GM18517 (cell line): ENCODE results near the gene RIMS4.

ENCODE experiments used
- ATAC-seq: cut with Tn5 transposase; IDR thresholded peaks from one replicate; pipeline ENCODE4 v1.9.1; 2021; ENCODE audit warnings: mild to moderate bottlenecking, moderate library complexity; ENCODE audit not compliant: unreplicated experiment

The RIMS4 gene

GRCh38 chr20:44796758-44797457, 13.4 kb downstream of the RIMS4 start:
- ATAC-seq = no peak

GRCh38 chr20:44796311-44796710, 14.0 kb downstream of the RIMS4 start:
- no peak for ATAC-seq

GRCh38 chr20:44795836-44796235, 14.5 kb downstream of the RIMS4 start:
- ATAC-seq = no peak

DNA sequence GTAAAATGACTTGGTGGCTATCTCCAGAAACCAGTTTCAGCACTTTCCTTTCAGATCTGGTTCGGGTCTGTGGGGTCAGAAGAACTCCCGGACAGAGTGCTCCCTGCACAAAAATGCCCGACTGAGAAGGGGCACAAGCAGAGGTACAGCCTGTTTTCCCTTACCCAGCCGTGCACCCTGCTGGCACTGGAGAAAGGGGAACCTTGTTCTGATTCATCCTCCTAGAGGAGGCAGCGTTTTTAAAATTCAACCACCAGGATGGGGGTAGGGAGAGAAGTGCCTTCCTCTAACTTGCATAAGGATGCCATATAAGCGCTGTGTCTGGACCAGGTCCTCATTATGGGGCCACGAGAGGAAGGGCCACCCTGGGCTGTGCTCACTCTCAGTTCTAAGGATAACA, 17.6 kb downstream of the RIMS4 start:
- no peak for ATAC-seq

GRCh38 chr20:44790638-44791393, 19.5 kb downstream of the RIMS4 start:
- ATAC-seq = no peak

- ATAC-seq = no peak
Observed at GRCh38 chr20:44788706-44789456, 21.5 kb downstream of the RIMS4 start.

DNA sequence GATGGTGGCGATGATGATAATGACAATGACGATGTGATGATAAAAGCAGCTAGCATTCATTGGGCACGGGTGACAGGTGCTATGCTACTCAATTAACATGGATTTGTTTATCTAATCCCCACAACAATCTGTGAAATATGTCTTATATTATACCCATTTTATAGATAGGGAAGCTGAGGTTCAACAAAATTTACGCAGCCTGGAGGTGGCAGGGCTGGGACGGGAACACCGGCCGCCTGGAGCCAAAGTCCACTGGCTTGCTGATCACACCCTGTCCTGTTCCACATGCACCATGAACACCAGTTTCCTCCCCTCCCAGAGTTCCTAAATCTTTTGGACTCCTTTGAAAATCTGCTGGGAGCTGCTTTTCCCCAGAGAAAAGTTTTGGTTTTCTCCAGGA, 23.0 kb downstream of the RIMS4 start:
- no peak for ATAC-seq

DNA sequence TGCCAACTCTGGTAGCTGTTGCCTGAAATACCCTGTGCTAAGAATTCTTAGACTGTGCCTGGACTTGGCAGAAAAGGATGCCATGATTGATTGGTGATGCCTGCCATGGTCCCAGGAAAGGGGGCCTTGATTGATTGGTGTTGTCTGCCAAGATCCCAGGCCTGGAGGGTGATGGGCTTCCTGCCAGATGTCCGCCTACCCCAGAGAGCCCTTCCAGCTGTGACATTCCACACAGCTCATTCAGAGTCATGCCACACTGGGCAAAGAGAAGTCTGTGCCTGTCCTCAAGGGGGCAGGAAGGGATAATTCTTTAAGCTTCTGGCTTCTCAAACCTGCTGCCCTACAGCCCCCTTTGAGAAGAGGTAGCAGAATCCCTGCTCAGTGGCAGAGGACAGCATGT, 24.6 kb downstream of the RIMS4 start:
- no peak for ATAC-seq

GRCh38 chr20:44784688-44785087, 25.7 kb downstream of the RIMS4 start:
- ATAC-seq = no peak

GRCh38 chr20:44781791-44782190, 28.6 kb downstream of the RIMS4 start:
- no peak for ATAC-seq

- no peak for ATAC-seq
Observed at GRCh38 chr20:44781118-44781517, 29.2 kb downstream of the RIMS4 start.

DNA sequence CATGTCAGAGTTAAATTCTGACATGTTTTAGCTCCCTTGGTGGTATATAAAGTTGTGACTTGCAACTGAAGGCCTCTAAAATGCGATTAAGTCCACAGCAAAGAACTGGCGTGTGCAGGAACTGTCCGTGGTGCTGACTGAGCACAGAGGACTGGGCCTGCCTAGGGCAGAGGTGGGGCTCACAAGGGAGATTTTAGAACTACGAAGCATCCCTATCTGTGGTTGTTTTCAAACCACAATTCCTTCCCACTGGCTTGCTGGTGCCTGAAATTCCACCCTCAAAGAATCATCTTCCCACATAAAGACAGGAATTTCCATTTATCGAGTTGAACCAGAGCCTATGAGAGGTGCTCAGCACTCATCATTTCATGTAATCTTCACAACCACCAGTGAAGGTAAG, 30.1 kb downstream of the RIMS4 start:
- no peak for ATAC-seq

DNA sequence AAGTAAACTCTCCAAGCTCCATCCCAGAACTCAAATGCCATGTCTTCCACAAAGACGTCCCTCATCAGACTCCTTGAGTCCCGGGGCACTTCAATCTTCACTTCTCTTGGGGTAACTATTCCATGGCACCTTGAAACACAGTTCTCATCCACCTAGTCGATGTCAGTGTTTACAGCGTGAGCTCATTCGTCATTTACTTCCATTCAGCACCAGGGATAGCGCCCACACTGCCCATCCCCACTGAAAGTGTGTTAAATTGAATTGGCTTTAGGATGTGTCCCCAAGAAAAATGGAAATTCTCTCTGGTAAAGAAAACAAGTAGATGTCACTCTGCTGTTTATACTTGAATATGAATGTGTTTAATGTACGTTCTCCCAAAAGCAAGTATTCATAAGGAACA, 33.4 kb downstream of the RIMS4 start:
- ATAC-seq = no peak

- ATAC-seq = no peak
Observed at GRCh38 chr20:44773070-44773829, 37.1 kb downstream of the RIMS4 start.

- ATAC-seq = no peak
Observed at GRCh38 chr20:44772636-44773035, 37.7 kb downstream of the RIMS4 start.

DNA sequence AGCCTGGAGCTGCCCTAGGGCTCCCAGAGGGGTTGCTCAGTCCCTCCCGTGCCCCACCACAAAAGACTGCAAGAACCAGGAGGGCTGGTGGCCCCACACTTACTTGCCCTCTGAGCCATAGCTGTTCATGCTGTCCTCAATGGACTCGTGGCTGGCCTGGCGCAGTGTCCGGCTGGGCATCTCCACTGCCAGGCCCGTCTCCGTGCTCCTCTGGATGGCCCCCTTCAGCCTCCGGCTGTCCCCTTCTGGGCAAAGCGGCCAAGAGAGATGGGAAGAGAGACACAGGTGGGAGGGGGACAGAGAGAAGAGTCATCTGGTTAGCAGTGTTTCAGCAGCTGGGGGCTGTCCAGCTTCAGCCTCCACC, 39.2 kb downstream of the RIMS4 start:
- no peak for ATAC-seq

DNA sequence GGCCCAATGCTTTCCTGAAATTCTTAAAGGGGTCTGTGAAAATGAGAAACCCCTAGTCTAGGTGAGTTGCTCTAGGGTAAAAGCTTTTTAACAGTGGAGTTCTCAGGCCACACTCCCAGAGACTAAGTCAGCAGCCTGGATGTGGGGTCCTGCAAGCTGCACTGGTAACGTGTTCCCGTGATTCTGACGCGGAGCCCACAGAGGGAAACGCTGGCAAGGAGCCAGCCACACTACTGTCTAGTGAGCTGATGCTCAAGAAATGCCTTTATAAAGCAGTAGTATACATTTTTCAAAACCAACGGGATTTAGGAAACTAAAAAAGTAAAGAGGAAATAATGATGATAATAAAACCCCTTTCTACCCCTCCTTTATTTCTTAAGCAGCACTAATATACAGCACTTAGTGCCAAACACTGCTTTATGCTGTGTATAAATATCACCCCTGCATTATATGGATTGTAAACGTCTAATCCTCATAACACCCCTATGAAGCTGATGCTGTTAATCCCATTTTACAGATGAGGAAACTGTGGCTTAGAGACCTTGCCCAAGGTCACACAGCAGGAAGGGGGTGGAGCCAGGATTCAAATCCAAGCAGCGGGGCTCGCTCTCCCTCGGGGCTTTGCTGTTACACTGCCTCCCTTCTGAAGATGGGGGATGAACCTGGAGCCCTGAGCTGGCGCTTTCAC, 39.7 kb downstream of the RIMS4 start:
- ATAC-seq = no peak

- ATAC-seq = no peak
Observed at GRCh38 chr20:44769481-44769863, 40.9 kb downstream of the RIMS4 start.

DNA sequence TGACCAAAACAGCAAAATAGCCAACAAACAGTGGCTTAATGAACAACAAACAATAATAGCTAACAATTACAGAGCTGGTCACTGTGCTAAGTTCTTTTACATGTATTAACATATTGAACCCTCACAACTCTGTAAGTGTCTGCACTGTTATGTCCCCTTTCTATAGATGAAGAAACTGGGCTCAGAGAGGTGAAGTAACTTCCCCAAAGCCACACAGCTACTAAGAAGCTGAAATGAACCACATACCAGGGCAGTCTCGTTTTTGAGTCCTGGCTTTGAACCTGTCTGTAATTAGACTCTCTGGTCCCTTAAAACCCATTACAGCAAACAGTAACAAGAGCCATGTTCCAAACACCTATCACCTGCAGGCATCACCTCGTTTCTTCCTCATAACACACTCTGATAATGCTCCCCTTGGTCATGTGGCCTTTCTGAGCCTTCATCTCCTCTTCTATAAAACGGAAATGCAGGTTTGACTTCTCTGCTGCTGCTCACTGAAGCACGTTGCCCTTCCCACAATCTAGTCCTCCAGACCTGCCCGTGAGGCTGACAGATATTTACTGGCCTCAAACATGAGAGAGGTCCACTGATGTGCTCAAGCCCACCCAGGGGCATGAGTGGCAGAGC, 41.4 kb downstream of the RIMS4 start:
- no peak for ATAC-seq

DNA sequence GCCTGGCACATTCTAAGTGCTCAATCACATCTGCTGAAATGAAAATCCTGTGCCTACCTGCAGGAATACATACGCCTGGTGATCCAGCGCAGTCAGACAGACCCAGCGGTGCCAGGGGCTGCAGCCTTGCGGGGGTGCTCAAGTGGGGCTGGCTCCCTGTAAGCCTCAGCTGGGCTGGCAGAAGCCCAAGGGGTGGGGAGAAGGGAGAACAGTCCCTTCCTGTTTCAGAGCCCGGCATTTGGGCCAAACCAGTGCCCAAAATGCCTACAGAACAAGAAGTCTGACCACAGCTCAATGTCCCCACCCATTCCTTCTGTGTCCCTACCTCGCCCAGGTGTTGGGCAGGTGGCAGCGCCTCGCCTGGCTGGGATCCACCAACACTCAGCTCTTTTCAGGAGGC, 42.1 kb downstream of the RIMS4 start:
- no peak for ATAC-seq
